ENCODE data around the gene GALNT2. TPM values are rescaled to one million over a fixed set of nuclear protein-coding genes. Genes with fewer than 3 reads are reported as not detected.

Gene GALNT2
- total RNA-seq, 1 experiment from 2014 or later = 51.1 TPM

- no peaks in the 10 kb centered on the region for H3K36me3 ChIP-seq
- DNase-seq = peak in 1 of 2 experiments; percentile 18
- H3K27me3 ChIP-seq = no peaks in the 10 kb centered on the region
- H3K4me3 ChIP-seq = no peak overlapping the region
- no peak overlapping the region for H3K27ac ChIP-seq
- no peaks in the 10 kb centered on the region for H3K9me3 ChIP-seq (replicated peaks)
- peaks cover 11% of the 10 kb centered on the region; the same call in 1 of the 2 replicates for H3K4me1 ChIP-seq
Measured at GRCh38 chr1:230139315-230139714, 72.3 kb downstream of the GALNT2 start.

DNA sequence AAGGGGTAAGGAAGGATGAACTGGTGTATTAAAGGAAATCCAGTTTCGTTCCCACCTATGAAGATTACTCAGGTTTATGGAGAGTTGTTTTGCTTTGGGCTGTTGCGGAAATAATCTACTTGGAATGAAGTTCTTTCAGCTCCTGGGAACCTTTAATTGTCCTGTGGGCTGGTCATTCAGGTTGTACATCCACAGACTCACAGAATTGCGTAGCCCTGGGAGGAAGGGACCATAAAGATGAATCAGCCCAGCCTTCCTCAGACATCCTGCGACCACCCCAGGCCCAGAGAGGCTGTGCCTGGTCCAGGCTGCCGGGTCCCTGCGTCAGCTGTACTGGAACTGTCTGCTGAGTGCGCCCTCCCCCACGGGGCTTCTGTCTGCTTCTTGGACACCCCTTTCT lies 72.7 kb downstream of the GALNT2 start:
- Histone ChIP-seq H3K9me3 (replicated peaks) (no peaks in the 10 kb centered on the region), H3K4me1 (peaks cover 15% of the 10 kb centered on the region; the same call in 1 of the 2 replicates), H3K27ac (no peak overlapping the region), H3K36me3 (no peaks in the 10 kb centered on the region), H3K4me3 (no peak overlapping the region), H3K27me3 (no peaks in the 10 kb centered on the region)
- no peak for DNase-seq

GRCh38 chr1:230140221-230141020 lies 73.4 kb downstream of the GALNT2 start:
- Histone ChIP-seq H3K36me3 (no peaks in the 10 kb centered on the region), H3K27ac (no peak overlapping the region), H3K27me3 (no peaks in the 10 kb centered on the region), H3K4me1 (peaks cover 22% of the 10 kb centered on the region), H3K9me3 (replicated peaks) (no peaks in the 10 kb centered on the region), H3K4me3 (no peak overlapping the region)
- DNase-seq = peak; percentile 46 to 62

DNA sequence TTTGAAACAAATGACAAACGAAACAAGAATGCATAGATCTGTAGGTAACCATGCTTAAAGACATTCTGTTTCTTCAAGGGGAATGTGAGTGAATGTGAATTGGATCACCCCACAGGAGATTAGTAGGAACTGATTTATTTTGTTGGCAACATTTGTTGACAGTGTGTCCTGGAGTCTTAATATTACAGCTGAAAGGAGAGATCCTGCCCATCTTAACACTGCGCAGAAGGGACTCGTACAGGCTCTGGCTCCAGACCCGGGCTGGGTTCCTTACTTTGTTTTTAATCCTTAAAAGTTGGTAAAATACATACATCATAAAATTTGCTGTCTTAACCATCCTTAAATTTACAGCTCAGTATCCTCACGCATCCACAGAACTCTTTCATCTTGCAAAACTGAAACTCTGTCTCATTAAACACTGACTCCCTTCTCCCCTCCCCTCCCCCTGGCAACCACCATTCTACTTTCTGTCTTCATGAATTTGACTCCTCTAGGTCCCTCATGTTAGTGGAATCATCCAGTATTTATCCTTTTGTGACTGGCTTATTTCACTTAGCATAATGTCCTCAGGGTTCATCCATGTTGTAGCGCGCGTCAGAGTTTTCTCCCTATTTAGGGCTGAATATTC lies 74.1 kb downstream of the GALNT2 start:
- no peak overlapping the region for H3K27ac ChIP-seq
- H3K36me3 ChIP-seq = no peaks in the 10 kb centered on the region
- no peaks in the 10 kb centered on the region for H3K27me3 ChIP-seq
- H3K4me1 ChIP-seq = peaks cover 25% of the 10 kb centered on the region
- no peak overlapping the region for H3K4me3 ChIP-seq
- DNase-seq = no peak
- no peaks in the 10 kb centered on the region for H3K9me3 ChIP-seq (replicated peaks)

- Histone ChIP-seq H3K36me3 (no peaks in the 10 kb centered on the region), H3K9me3 (replicated peaks) (no peaks in the 10 kb centered on the region), H3K27me3 (no peaks in the 10 kb centered on the region), H3K27ac (no peak overlapping the region), H3K4me3 (no peak overlapping the region), H3K4me1 (peaks cover 25% of the 10 kb centered on the region)
- DNase-seq = no peak
Measured at GRCh38 chr1:230141797-230142607, 75.0 kb downstream of the GALNT2 start.

- no peak overlapping the region for H3K27ac ChIP-seq
- H3K4me3 ChIP-seq = no peak overlapping the region
- H3K4me1 ChIP-seq = peaks cover 25% of the 10 kb centered on the region
- DNase-seq = no peak
- H3K36me3 ChIP-seq = no peaks in the 10 kb centered on the region
- H3K9me3 ChIP-seq (replicated peaks) = no peaks in the 10 kb centered on the region
- H3K27me3 ChIP-seq = no peaks in the 10 kb centered on the region
Measured at GRCh38 chr1:230142608-230143210, 75.7 kb downstream of the GALNT2 start.

DNA sequence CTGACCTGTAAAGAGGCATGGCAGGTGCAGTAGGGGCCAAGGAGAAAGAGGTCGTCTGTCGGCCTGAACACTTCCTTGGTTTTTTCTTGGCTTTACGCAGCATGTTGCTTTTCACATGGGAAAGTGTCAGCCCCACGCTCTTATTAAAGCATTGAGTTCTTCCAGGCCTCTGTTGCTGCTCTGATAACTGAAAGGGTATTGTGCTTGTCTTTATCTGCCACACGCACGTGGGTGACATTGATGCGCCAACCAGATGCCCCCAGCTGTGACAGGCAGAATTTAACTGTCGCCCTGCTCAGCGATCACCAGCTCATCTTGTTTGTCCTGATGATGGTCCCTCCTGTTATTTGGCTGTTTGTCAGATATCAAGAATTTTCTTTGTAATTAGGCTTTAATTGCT lies 76.5 kb downstream of the GALNT2 start:
- Histone ChIP-seq H3K36me3 (no peaks in the 10 kb centered on the region), H3K27me3 (no peaks in the 10 kb centered on the region), H3K4me1 (peaks cover 25% of the 10 kb centered on the region), H3K9me3 (replicated peaks) (no peaks in the 10 kb centered on the region), H3K4me3 (no peak overlapping the region), H3K27ac (no peak overlapping the region)
- DNase-seq = no peak

DNA sequence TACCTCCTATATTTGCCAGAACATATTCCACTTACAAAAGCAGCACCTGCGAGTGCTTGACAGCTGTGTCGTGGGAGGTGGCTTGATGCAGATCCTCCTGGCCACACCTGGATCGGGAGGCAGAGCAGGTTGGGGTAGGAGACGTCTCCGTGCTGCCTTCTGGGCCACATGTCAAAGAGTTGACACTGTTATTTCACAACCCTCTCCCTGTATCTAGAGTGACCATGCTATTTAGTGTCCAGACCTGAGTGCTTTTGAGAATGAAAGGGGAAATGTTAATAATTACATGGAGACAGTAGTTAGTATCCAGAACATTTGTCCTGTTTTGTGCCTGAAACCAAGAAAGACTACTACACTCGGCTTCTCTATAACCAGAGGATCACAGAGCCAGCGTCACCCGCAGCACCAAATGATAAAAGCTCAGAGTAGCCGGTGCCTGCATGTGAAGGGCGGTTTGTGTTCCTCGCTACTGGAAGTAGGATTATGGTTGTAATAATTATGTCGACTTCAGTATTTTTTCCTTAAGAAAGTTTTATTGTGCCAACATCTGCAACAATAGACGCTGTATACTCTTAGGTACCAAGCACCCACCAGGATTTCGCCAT lies 77.1 kb downstream of the GALNT2 start:
- no peaks in the 10 kb centered on the region for H3K9me3 ChIP-seq (replicated peaks)
- no peak overlapping the region for H3K27ac ChIP-seq
- peaks cover 25% of the 10 kb centered on the region for H3K4me1 ChIP-seq

DNA sequence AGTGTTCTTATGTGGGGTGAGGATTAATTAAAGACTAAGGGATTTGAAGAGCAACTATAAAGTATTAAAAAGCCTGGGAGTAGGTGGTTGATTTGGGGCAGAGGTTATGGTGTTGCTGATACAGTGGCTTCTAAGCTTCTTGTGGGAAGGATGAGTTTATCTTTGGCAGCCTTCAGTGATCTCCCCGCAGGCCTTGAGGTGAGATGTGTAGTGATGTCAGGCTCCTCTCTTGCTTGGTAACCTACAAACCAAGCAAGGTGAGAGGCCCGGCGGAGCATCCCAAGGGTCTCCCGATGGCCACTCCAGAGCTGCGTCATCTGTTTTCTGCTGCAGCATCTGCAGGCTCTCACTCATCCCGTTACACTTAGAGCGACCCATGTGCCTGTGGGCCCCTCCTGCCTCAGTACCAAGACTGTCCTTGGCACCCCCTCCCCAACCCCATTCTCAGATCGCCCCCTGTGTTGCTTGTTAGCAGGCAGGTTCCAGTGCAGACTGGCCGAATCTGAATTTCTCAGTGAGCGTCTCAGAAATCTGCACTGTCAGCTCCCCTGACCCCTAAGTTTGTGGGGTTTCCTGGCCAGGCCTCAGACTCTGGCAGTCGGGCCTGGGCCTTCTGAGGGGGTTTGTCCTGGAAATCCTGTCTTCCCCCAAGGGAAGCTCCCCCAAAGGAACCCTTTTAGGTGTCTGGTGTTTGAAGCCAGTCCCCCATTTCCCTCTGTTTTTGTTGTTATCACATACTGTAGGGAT lies 77.9 kb downstream of the GALNT2 start:
- Histone ChIP-seq H3K4me3 (no peak overlapping the region), H3K27me3 (no peaks in the 10 kb centered on the region), H3K4me1 (peaks cover 26% of the 10 kb centered on the region)

More for the DNA sequence above, 77.1 kb downstream of the GALNT2 start:
- no peaks in the 10 kb centered on the region for H3K36me3 ChIP-seq
- H3K4me3 ChIP-seq = no peak overlapping the region
- H3K27me3 ChIP-seq = no peaks in the 10 kb centered on the region
- DNase-seq = no peak

GRCh38 chr1:230145505-230145899 lies 78.5 kb downstream of the GALNT2 start:
- H3K27me3 ChIP-seq = no peaks in the 10 kb centered on the region
- H3K36me3 ChIP-seq = peaks cover 2% of the 10 kb centered on the region; the same call in 1 of the 2 replicates
- H3K4me3 ChIP-seq = no peak overlapping the region
- peaks cover 31% of the 10 kb centered on the region for H3K4me1 ChIP-seq
- H3K9me3 ChIP-seq (replicated peaks) = no peaks in the 10 kb centered on the region
- H3K27ac ChIP-seq = no peak overlapping the region
- peak; percentile 50 to 68 for DNase-seq

More for the DNA sequence above, 77.9 kb downstream of the GALNT2 start:
- Histone ChIP-seq H3K9me3 (replicated peaks) (no peaks in the 10 kb centered on the region), H3K27ac (no peak overlapping the region), H3K36me3 (no peaks in the 10 kb centered on the region)
- no peak for DNase-seq

GRCh38 chr1:230145953-230146476 lies 79.0 kb downstream of the GALNT2 start:
- Histone ChIP-seq H3K27ac (no peak overlapping the region), H3K36me3 (peaks cover 2% of the 10 kb centered on the region; the same call in 1 of the 2 replicates), H3K4me3 (no peak overlapping the region), H3K9me3 (replicated peaks) (no peaks in the 10 kb centered on the region), H3K4me1 (peaks cover 28% of the 10 kb centered on the region), H3K27me3 (no peaks in the 10 kb centered on the region)
- DNase-seq = no peak

GRCh38 chr1:230146709-230147108 lies 79.7 kb downstream of the GALNT2 start:
- Histone ChIP-seq H3K27me3 (no peaks in the 10 kb centered on the region), H3K27ac (no peak overlapping the region), H3K36me3 (peaks cover 2% of the 10 kb centered on the region; the same call in 1 of the 2 replicates), H3K4me1 (peaks cover 28% of the 10 kb centered on the region), H3K9me3 (replicated peaks) (no peaks in the 10 kb centered on the region), H3K4me3 (no peak overlapping the region)
- no peak for DNase-seq

- H3K27ac ChIP-seq = no peak overlapping the region
- peaks cover 28% of the 10 kb centered on the region for H3K4me1 ChIP-seq
- H3K4me3 ChIP-seq = no peak overlapping the region
- no peaks in the 10 kb centered on the region for H3K9me3 ChIP-seq (replicated peaks)
- DNase-seq = no peak
- H3K36me3 ChIP-seq = peaks cover 2% of the 10 kb centered on the region; the same call in 1 of the 2 replicates
- no peaks in the 10 kb centered on the region for H3K27me3 ChIP-seq
Measured at GRCh38 chr1:230147253-230148125, 80.5 kb downstream of the GALNT2 start.

Measured in SJCRH30 (cell line).